GM12878 (cell line): ENCODE data around the gene DNAH11. TPM values are rescaled to one million over a fixed set of nuclear protein-coding genes. Genes with fewer than 3 reads are reported as not detected.

Experiments
- ATAC-seq: fragments of 200-7000 bp; cut with Tn5 transposase; 3 replicates; pipeline ENCODE4 v1.9.1; 2020; ENCODE audit warnings: mild to moderate bottlenecking, moderate library complexity
- BruUV-seq: library from RNA; stranded (reverse); fragments of 400-500 nt; replicated peaks from 2 replicates; lab custom pipeline; 2021; lab: Mats Ljungman, UMichigan
- CTCF ChIA-PET: fragments of 300-600 bp; sonication (Branson Sonifier 250); formaldehyde crosslinking; extraction: SDS; loops from one replicate; lab custom pipeline; 2021; ENCODE audit warnings: inconsistent platforms; lab: Yijun Ruan, JAX
- POLR2A ChIA-PET: fragments of 350-600 bp; formaldehyde crosslinking; extraction: SDS; loops from one replicate; lab custom pipeline; 2021; ENCODE audit warnings: inconsistent platforms; lab: Charles Lee
- RAD21 ChIA-PET: fragments of 300-600 bp; sonication (Branson Sonifier 250); formaldehyde crosslinking; loops from one replicate; lab custom pipeline; 2023; ENCODE audit warnings: antibody characterized with exemption; ENCODE audit not compliant: unreplicated experiment; lab: Charles Lee
- SMC1A ChIA-PET: fragments of 300-600 bp; sonication (Branson Sonifier 250); formaldehyde crosslinking; loops from one replicate; lab custom pipeline; 2023; ENCODE audit not compliant: unreplicated experiment, uncharacterized antibody; lab: Charles Lee
- DNase-seq: peaks from one replicate; pipeline ENCODE4 v3.0.0-alpha.2; 2011; ENCODE audit warnings: low read depth, low spot score
- FAIRE-seq: peaks from 3 replicates; lab custom pipeline; 2011; peaks lifted over from hg19 to GRCh38; lab: Jason Lieb, UNC
- H2AFZ ChIP-seq: 2 replicates; pipeline ENCODE4 v1.6.0; 2011; ENCODE audit warnings: low read depth, low read length, control low read depth; ENCODE audit not compliant: control insufficient read depth
- H3K27ac ChIP-seq: 2 replicates; pipeline ENCODE4 v1.5.1; 2011; ENCODE audit warnings: control low read depth; ENCODE audit not compliant: control insufficient read depth, insufficient read depth
- H3K27me3 ChIP-seq, 2 experiments: replicated peaks in 1 of 2; 2 replicates each; pipeline versions ENCODE4 v1.6.0 to v1.6.1; 2011; ENCODE audit warnings: low read length in 1 of 2; ENCODE audit not compliant: control insufficient read depth in 2 of 2, insufficient read depth in 2 of 2
- H3K36me3 ChIP-seq, 2 experiments: 2 replicates each; pipeline ENCODE4 v1.5.1; 2011; ENCODE audit warnings: low read length in 1 of 2; ENCODE audit not compliant: control insufficient read depth in 2 of 2, insufficient read depth in 2 of 2
- H3K4me1 ChIP-seq: 2 replicates; pipeline ENCODE4 v1.6.1; 2011; ENCODE audit warnings: mild to moderate bottlenecking, low read length, moderate library complexity, mixed read lengths; ENCODE audit not compliant: control insufficient read depth, insufficient read depth
- H3K4me2 ChIP-seq: 2 replicates; pipeline ENCODE4 v1.6.0; 2011; ENCODE audit warnings: control low read depth; ENCODE audit not compliant: control insufficient read depth, insufficient read depth
- H3K4me3 ChIP-seq: fragments of 200-600 bp; sonication (generic); 2 replicates; pipeline ENCODE4 v1.5.1; 2016
- H3K79me2 ChIP-seq: 2 replicates; pipeline ENCODE4 v1.6.0; 2011; ENCODE audit warnings: low read length; ENCODE audit not compliant: control insufficient read depth, insufficient read depth
- H3K9ac ChIP-seq: 2 replicates; pipeline ENCODE4 v1.8.0; 2011; ENCODE audit warnings: low read length, control low read depth, mixed read lengths; ENCODE audit not compliant: control insufficient read depth, insufficient read depth
- H3K9me3 ChIP-seq: replicated peaks from 3 replicates; pipeline ENCODE4 v1.5.1; 2011; ENCODE audit warnings: mild to moderate bottlenecking, low read length; ENCODE audit not compliant: control insufficient read depth, insufficient read depth
- H4K20me1 ChIP-seq: 2 replicates; pipeline ENCODE4 v1.6.0; 2011; ENCODE audit not compliant: control insufficient read depth, insufficient read depth
- ATF7 ChIP-seq: fragments of 450-650 bp; IDR thresholded peaks from 2 replicates; pipeline ENCODE4 v1.6.1; 2016; ENCODE audit warnings: low read depth, mild to moderate bottlenecking
- TCF12 ChIP-seq: IDR thresholded peaks from 2 replicates; pipeline ENCODE4 v1.6.1; 2011; ENCODE audit warnings: low read depth, mild to moderate bottlenecking, low read length
- YBX1 ChIP-seq: fragments of 450-650 bp; IDR thresholded peaks from 2 replicates; pipeline ENCODE4 v1.6.1; 2016; ENCODE audit warnings: antibody characterized with exemption
- WGBS: methylation state at CpG from one replicate; pipeline ENCODE4 v1.1.6; 2016; ENCODE audit warnings: low lambda C conversion rate; ENCODE audit not compliant: insufficient replicate concordance, insufficient coverage; ENCODE audit errors: missing lambda C conversion rate; 5-methylcytosine and 5-hydroxymethylcytosine counted together
- in situ Hi-C: fragments of 300-500 bp; cut with MboI; formaldehyde crosslinking; loops from 9 replicates; pipeline ENCODE4 v1.14.3; 2018; ENCODE audit warnings: mixed read lengths
- intact Hi-C: fragments of 100-400 bp; cut with micrococcal nuclease; formaldehyde crosslinking; loops from one replicate; pipeline ENCODE4 v1.14.2; 2022; ENCODE audit not compliant: unreplicated experiment
- polyA plus RNA-seq, 11 experiments: library from polyadenylated mRNA; depleted of rRNA in 4 of 11; unstranded in 6 of 11; stranded (reverse) in 5 of 11; fragments of >200 nt; fragmentation: Nextera tagmentation in 4 of 11; fragmentation: Illumina TruSeq in 1 of 11; extraction: Ambion mirVana in 4 of 11; extraction: Trizol in 1 of 11; gene quantifications; 1 replicate in 1 of 11; 2 replicates in 10 of 11; pipeline versions ENCODE4 v1.2.1 to v1.2.3, GENCODE V29; 2011 to 2016; ENCODE audit warnings: inconsistent platforms in 2 of 11, missing spikeins in 2 of 11, low read depth in 1 of 11
- total RNA-seq, 4 experiments: library from RNA; depleted of rRNA in 3 of 4; stranded (reverse); fragments of >200 nt in 3 of 4; fragmentation: Illumina TruSeq in 1 of 4; extraction: Trizol in 1 of 4; gene quantifications; 2 replicates each; pipeline versions ENCODE4 v1.2.1 to v1.2.3, GENCODE V29; 2013 to 2021
- TF ChIP-seq, protein P1 (sequence below): fragments of 450-650 bp; IDR thresholded peaks from 2 replicates; pipeline ENCODE4 v1.6.1; 2017; ENCODE audit warnings: mild to moderate bottlenecking, low read depth, inconsistent platforms; ENCODE audit not compliant: poor library complexity, severe bottlenecking
- TF ChIP-seq, protein P2 (sequence below): IDR thresholded peaks from 2 replicates; pipeline ENCODE4 v1.6.1; 2011; ENCODE audit warnings: mild to moderate bottlenecking, low read depth, low read length, moderate library complexity; ENCODE audit not compliant: insufficient replicate concordance
- TF ChIP-seq, protein P3 (sequence below): fragments of 450-650 bp; IDR thresholded peaks from 2 replicates; pipeline ENCODE4 v1.6.1; 2014; ENCODE audit warnings: mild to moderate bottlenecking

Gene DNAH11
- total and polyA plus RNA-seq, 10 of the 15 experiments (the other 5 are each of a cell fraction or from before 2014, with no cell fraction given) = 0.03 to 0.56 (median 0.10) TPM

DNA sequence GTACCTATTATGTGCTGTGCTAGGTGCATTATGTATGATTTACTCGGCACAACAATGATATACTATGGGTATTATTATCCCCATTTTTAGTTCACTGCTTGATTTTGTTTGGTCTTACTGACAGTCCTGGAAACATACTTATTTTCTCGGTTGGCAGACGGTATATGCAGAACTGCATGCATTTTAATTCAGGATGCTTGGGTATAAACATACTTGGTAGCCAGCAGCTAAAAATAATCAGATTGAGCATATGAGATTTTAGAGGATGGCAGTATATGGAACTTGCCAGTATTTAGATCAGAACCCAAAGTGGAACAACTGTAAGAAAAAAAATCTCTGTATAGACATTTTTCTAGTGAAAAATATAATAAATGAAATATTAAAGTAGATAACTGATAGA is 163.3 kb downstream of the DNAH11 start (continued):
- TF ChIP-seq TCF12 = no peak

DNA sequence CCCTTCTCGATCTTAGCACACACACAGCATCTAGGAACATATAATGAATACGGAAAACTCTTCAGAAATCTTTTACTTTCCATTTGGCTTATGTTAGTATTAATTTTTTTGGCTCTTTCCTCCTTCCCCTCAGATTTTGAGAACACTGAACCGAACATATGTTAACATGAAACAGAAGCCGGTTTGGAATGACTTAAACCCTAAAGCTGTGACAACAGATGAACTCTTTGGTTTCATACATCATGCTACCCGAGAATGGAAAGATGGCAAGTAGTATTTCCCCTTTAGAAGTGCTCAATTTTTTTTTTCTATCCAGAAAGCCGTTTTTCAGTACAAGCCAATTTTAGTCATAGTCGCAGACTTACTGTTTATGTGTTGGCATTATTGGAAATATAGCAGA is 164.7 kb downstream of the DNAH11 start:
- FAIRE-seq = no peak
- POLR2A ChIA-PET = no interaction called here
- no peaks in the 10 kb centered on the region for H3K27me3 ChIP-seq
- WGBS = 41% methylated on average over 7 of the region's 7 CpGs
- RAD21 ChIA-PET = no interaction called here
- no peaks in the 10 kb centered on the region for H3K9me3 ChIP-seq
- SMC1A ChIA-PET = no interaction called here
- H3K79me2 ChIP-seq = no peaks in the 10 kb centered on the region
- no peaks in the 10 kb centered on the region for H3K4me1 ChIP-seq
- in situ Hi-C loops = no loop called here
- no peak overlapping the region for H2AFZ ChIP-seq
- CTCF ChIA-PET = no interaction called here
- no TSS peak for BruUV-seq
- H3K36me3 ChIP-seq = no peaks in the 10 kb centered on the region
- no peak for ATAC-seq
- no peak overlapping the region for H3K9ac ChIP-seq
- no peak overlapping the region for H3K27ac ChIP-seq
- no peak overlapping the region for H3K4me2 ChIP-seq
- H3K4me3 ChIP-seq = no peak overlapping the region
- TF ChIP-seq, protein P1, sequence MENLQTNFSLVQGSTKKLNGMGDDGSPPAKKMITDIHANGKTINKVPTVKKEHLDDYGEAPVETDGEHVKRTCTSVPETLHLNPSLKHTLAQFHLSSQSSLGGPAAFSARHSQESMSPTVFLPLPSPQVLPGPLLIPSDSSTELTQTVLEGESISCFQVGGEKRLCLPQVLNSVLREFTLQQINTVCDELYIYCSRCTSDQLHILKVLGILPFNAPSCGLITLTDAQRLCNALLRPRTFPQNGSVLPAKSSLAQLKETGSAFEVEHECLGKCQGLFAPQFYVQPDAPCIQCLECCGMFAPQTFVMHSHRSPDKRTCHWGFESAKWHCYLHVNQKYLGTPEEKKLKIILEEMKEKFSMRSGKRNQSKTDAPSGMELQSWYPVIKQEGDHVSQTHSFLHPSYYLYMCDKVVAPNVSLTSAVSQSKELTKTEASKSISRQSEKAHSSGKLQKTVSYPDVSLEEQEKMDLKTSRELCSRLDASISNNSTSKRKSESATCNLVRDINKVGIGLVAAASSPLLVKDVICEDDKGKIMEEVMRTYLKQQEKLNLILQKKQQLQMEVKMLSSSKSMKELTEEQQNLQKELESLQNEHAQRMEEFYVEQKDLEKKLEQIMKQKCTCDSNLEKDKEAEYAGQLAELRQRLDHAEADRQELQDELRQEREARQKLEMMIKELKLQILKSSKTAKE = no peak
- TF ChIP-seq, protein P2, sequence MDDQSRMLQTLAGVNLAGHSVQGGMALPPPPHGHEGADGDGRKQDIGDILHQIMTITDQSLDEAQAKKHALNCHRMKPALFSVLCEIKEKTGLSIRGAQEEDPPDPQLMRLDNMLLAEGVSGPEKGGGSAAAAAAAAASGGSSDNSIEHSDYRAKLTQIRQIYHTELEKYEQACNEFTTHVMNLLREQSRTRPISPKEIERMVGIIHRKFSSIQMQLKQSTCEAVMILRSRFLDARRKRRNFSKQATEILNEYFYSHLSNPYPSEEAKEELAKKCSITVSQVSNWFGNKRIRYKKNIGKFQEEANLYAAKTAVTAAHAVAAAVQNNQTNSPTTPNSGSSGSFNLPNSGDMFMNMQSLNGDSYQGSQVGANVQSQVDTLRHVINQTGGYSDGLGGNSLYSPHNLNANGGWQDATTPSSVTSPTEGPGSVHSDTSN = no peak
- TF ChIP-seq, protein P3, sequence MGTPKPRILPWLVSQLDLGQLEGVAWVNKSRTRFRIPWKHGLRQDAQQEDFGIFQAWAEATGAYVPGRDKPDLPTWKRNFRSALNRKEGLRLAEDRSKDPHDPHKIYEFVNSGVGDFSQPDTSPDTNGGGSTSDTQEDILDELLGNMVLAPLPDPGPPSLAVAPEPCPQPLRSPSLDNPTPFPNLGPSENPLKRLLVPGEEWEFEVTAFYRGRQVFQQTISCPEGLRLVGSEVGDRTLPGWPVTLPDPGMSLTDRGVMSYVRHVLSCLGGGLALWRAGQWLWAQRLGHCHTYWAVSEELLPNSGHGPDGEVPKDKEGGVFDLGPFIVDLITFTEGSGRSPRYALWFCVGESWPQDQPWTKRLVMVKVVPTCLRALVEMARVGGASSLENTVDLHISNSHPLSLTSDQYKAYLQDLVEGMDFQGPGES = no peak
- no peak for TF ChIP-seq ATF7
- TF ChIP-seq YBX1 = no peak
- no peak for TF ChIP-seq TCF12
- TF ChIP-seq, all 136 proteins: peak for 0
- intact Hi-C loops = no loop called here
- no peaks in the 10 kb centered on the region for H4K20me1 ChIP-seq
- DNase-seq = no peak
